GM23338 (cell line): ENCODE data around the gene PDE6A. TPM values are rescaled to one million over a fixed set of nuclear protein-coding genes. Genes with fewer than 3 reads are reported as not detected.

Source experiments
- ATAC-seq: fragments of 200-7000 bp; cut with Tn5 transposase; 3 replicates; pipeline ENCODE4 v1.9.1; 2020
- DNase-seq: peaks from one replicate; pipeline ENCODE4 v3.0.0-alpha.2; 2015; ENCODE audit warnings: low spot score
- H2AFZ ChIP-seq: fragments of 200-600 bp; sonication (generic); 2 replicates; pipeline ENCODE4 v1.8.0; 2016; ENCODE audit warnings: antibody characterized with exemption, mild to moderate bottlenecking, moderate library complexity
- H3F3A ChIP-seq: fragments of 200-600 bp; sonication (generic); replicated peaks from 2 replicates; pipeline ENCODE4 v1.8.0; 2017; ENCODE audit warnings: antibody characterized with exemption, mixed run types, low read depth
- H3K27ac ChIP-seq: fragments of 200-600 bp; sonication (generic); 2 replicates; pipeline ENCODE4 v1.6.1; 2016; ENCODE audit warnings: low read depth
- H3K27me3 ChIP-seq: fragments of 200-600 bp; sonication (generic); 2 replicates; pipeline ENCODE4 v1.8.0; 2016; ENCODE audit warnings: mild to moderate bottlenecking, mixed run types, moderate library complexity; ENCODE audit not compliant: insufficient read depth
- H3K36me3 ChIP-seq: fragments of 200-600 bp; sonication (generic); 2 replicates; pipeline ENCODE4 v1.8.0; 2016; ENCODE audit warnings: mild to moderate bottlenecking; ENCODE audit not compliant: insufficient read depth
- H3K4me1 ChIP-seq: fragments of 200-600 bp; sonication (generic); 2 replicates; pipeline ENCODE4 v1.8.0; 2016; ENCODE audit warnings: mild to moderate bottlenecking, moderate library complexity; ENCODE audit not compliant: insufficient read depth
- H3K4me2 ChIP-seq: fragments of 200-600 bp; sonication (generic); 2 replicates; pipeline ENCODE4 v1.7.1; 2017; ENCODE audit warnings: mixed run types
- H3K4me3 ChIP-seq: fragments of 200-600 bp; sonication (generic); 2 replicates; pipeline ENCODE4 v1.6.1; 2016; ENCODE audit warnings: mixed run types
- H3K79me2 ChIP-seq: fragments of 200-600 bp; sonication (generic); replicated peaks from 2 replicates; pipeline ENCODE4 v1.8.0; 2017; ENCODE audit warnings: mild to moderate bottlenecking; ENCODE audit not compliant: insufficient read depth
- H3K9me2 ChIP-seq: fragments of 200-600 bp; sonication (generic); 2 replicates; pipeline ENCODE4 v1.8.0; 2017; ENCODE audit not compliant: insufficient read depth
- H4K20me1 ChIP-seq: fragments of 200-600 bp; sonication (generic); replicated peaks from 2 replicates; pipeline ENCODE4 v1.8.0; 2017; ENCODE audit warnings: mild to moderate bottlenecking; ENCODE audit not compliant: insufficient read depth
- H3K27ac Mint-ChIP-seq: 2 replicates; pipeline ENCODE4 v1.8.0; 2020; ENCODE audit warnings: inconsistent platforms, mild to moderate bottlenecking, moderate library complexity, mixed read lengths
- H3K27me3 Mint-ChIP-seq: 3 replicates; pipeline ENCODE4 v1.8.0; 2022; ENCODE audit warnings: low read depth, mild to moderate bottlenecking, moderate library complexity, mixed read lengths, inconsistent platforms; ENCODE audit not compliant: insufficient read depth, poor library complexity
- H3K36me3 Mint-ChIP-seq: 3 replicates; pipeline ENCODE4 v1.8.0; 2021; ENCODE audit warnings: low read depth, mild to moderate bottlenecking, inconsistent platforms, moderate library complexity, mixed read lengths
- H3K4me1 Mint-ChIP-seq: 3 replicates; pipeline ENCODE4 v1.8.0; 2020; ENCODE audit warnings: mild to moderate bottlenecking, inconsistent platforms, mixed read lengths
- H3K4me3 Mint-ChIP-seq: 3 replicates; pipeline ENCODE4 v1.8.0; 2021; ENCODE audit warnings: moderate library complexity, mild to moderate bottlenecking, inconsistent platforms, mixed read lengths
- H3K9me3 Mint-ChIP-seq: 3 replicates; pipeline ENCODE4 v1.8.0; 2020; ENCODE audit warnings: moderate library complexity, mild to moderate bottlenecking, inconsistent platforms, mixed read lengths
- ETS1 ChIP-seq: IDR thresholded peaks from 2 replicates; pipeline ENCODE4 v1.6.1; 2016; ENCODE audit warnings: antibody characterized with exemption
- JUNB ChIP-seq: IDR thresholded peaks from one replicate; pipeline ENCODE4 v1.6.1; 2016; ENCODE audit warnings: antibody characterized with exemption; ENCODE audit not compliant: unreplicated experiment
- NANOG ChIP-seq: IDR thresholded peaks from 2 replicates; pipeline ENCODE4 v1.6.1; 2016; ENCODE audit warnings: antibody characterized with exemption, borderline replicate concordance
- STAT1 ChIP-seq: IDR thresholded peaks from one replicate; pipeline ENCODE4 v1.6.1; 2016; ENCODE audit warnings: antibody characterized with exemption; ENCODE audit not compliant: unreplicated experiment
- ZNF114 ChIP-seq: fragments of 250-450 bp; sonication (Bioruptor Pico); IDR thresholded peaks from 2 replicates; pipeline ENCODE4 v1.5.0; 2020; ENCODE audit warnings: mild to moderate bottlenecking, moderate library complexity
- ZNF331 ChIP-seq: fragments of 250-450 bp; sonication (Bioruptor Pico); IDR thresholded peaks from 2 replicates; pipeline ENCODE4 v1.5.0; 2020; ENCODE audit warnings: low read depth, mild to moderate bottlenecking, moderate library complexity
- ZNF462 ChIP-seq: fragments of 250-450 bp; sonication (Bioruptor Pico); IDR thresholded peaks from 2 replicates; pipeline ENCODE4 v1.5.0; 2020; ENCODE audit warnings: mild to moderate bottlenecking, moderate library complexity
- polyA plus RNA-seq: library from polyadenylated mRNA; unstranded; fragments of >200 nt; fragmentation: Nextera tagmentation; extraction: Ambion mirVana; gene quantifications from 2 replicates; pipeline ENCODE4 v1.2.1, GENCODE V29; 2016
- total RNA-seq: library from RNA; depleted of rRNA; stranded (reverse); fragments of >200 nt; shearing (Covaris generic); gene quantifications from 2 replicates; pipeline ENCODE4 v1.2.3, GENCODE V29; 2014
- TF ChIP-seq, protein P1 (sequence below), 2 experiments: fragments of 200-600 bp in 1 of 2; sonication (generic) in 1 of 2; conservative IDR thresholded peaks; 2 replicates each; pipeline versions ENCODE4 v1.5.1 to v1.6.1; 2016 to 2017; ENCODE audit warnings: antibody characterized with exemption in 2 of 2, low read depth in 2 of 2, mild to moderate bottlenecking in 2 of 2, moderate library complexity in 1 of 2

Gene PDE6A
- total and polyA plus RNA-seq, 2 experiments from 2014 or later = 0.08 TPM; not detected in 1

- H3K4me1 ChIP-seq = no peaks in the 10 kb centered on the region; the same call in 1 of the 2 replicates
- H3K79me2 ChIP-seq = no peaks in the 10 kb centered on the region
- H3K4me1 Mint-ChIP-seq = peaks cover 5% of the 10 kb centered on the region
- no peaks in the 10 kb centered on the region for H4K20me1 ChIP-seq
- no peaks in the 10 kb centered on the region for H3K36me3 Mint-ChIP-seq
- H3K27ac Mint-ChIP-seq = no peak overlapping the region
- H3K27me3 Mint-ChIP-seq = no peaks in the 10 kb centered on the region
- H3K27ac ChIP-seq = no peak overlapping the region
- H2AFZ ChIP-seq = 0 out of 2 replicates have a peak overlapping the region, but pooled peaks have one; percentile 32
- no peaks in the 10 kb centered on the region for H3K9me2 ChIP-seq
- no peak overlapping the region for H3K4me3 Mint-ChIP-seq
- TF ChIP-seq ZNF331 (CRISPR knock-in tag) = no peak
- TF ChIP-seq STAT1 = no peak
- TF ChIP-seq, protein P1, sequence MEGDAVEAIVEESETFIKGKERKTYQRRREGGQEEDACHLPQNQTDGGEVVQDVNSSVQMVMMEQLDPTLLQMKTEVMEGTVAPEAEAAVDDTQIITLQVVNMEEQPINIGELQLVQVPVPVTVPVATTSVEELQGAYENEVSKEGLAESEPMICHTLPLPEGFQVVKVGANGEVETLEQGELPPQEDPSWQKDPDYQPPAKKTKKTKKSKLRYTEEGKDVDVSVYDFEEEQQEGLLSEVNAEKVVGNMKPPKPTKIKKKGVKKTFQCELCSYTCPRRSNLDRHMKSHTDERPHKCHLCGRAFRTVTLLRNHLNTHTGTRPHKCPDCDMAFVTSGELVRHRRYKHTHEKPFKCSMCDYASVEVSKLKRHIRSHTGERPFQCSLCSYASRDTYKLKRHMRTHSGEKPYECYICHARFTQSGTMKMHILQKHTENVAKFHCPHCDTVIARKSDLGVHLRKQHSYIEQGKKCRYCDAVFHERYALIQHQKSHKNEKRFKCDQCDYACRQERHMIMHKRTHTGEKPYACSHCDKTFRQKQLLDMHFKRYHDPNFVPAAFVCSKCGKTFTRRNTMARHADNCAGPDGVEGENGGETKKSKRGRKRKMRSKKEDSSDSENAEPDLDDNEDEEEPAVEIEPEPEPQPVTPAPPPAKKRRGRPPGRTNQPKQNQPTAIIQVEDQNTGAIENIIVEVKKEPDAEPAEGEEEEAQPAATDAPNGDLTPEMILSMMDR (conservative IDR thresholded peaks at IDR 0.05; ENCODE audit: low read depth in 2 of 2) = no peak
- TF ChIP-seq ZNF462 (CRISPR knock-in tag) = no peak
- TF ChIP-seq ETS1 = no peak
- no peak for TF ChIP-seq NANOG
- no peak for TF ChIP-seq JUNB
- no peak for TF ChIP-seq ZNF114 (CRISPR knock-in tag)
- ATAC-seq (no peak), DNase-seq (no peak)
- no peak overlapping the region for H3K4me2 ChIP-seq
- H3K9me3 Mint-ChIP-seq = no peaks in the 10 kb centered on the region
- H3K36me3 ChIP-seq = no peaks in the 10 kb centered on the region
- H3K27me3 ChIP-seq = no peaks in the 10 kb centered on the region
- no peak overlapping the region for H3K4me3 ChIP-seq
- H3F3A ChIP-seq = no peaks in the 10 kb centered on the region
Measured at GRCh38 chr5:149913436-149914419, 30.9 kb downstream of the PDE6A start.
